Measurements from ENCODE around the gene TCF7L2.

GRCh38 chr10:112902730-112903129 lies 47.3 kb upstream of the TCF7L2 start:
- no peak for TF ChIP-seq CTCF (conservative IDR thresholded peaks at IDR 0.05 in 1 of 2, IDR thresholded peaks at IDR 0.05 in 1 of 2; ENCODE audit: low read depth in 1 of 2, low read length in 2 of 2)
- no peak for TF ChIP-seq EZH2 (IDR thresholded peaks at IDR 0.05; ENCODE audit: low read length, missing control alignments)
